Effector CD8-positive, alpha-beta T cell (primary cell): Measurements from ENCODE around the gene SV2B.

Experiments
- DNase-seq: peaks from one replicate; lab custom pipeline; 2025; lab: John Stamatoyannopoulos, UW

Gene SV2B

GRCh38 chr15:91136386-91136923 is 36.4 kb downstream of the SV2B start:
- DNase-seq = no peak

DNA sequence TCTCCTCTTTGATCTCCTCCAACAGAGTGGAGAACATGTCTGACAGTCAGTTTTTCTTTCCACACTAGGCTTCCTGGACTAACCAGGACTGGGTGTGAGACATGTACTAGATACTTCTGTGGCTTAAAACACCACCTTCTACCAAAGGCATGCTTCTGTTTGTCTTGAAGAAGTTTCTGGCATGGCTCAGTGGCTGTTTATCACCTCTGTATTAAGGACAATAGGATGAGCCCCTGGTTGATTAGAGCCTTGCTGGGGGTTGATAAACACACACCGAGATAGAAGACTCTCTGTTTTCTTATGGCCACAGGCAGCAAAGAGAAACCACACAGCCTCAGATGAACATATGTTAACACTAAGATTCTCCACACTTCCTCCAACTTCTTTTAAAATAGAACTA is 40.5 kb downstream of the SV2B start:
- no peak for DNase-seq

GRCh38 chr15:91141097-91141496 is 41.0 kb downstream of the SV2B start:
- no peak for DNase-seq

- DNase-seq = no peak
These were observed 42.2 kb downstream of the SV2B start for GRCh38 chr15:91142106-91142744.

DNA sequence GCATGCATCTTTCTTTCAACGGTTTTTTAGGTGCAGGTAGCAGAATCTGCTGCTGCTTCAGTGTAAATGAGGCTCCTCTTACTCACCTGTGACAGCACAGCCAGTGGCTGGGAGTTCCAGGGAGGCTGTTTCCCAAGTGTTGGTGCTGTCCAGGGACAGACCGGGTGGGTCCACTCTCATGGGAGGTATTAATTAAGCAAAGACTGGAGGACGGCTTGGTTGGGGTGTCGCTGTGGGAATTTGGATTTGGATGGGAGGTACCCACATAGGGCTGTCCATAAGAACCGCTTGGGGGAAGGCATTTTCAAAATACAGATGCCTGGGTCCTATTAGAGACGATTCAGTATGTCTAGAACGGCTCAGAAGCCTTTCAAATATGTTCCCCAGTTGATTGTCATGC is 42.9 kb downstream of the SV2B start:
- no peak for DNase-seq

- no peak for DNase-seq
These were observed 46.7 kb downstream of the SV2B start for GRCh38 chr15:91146728-91147127.

- no peak for DNase-seq
These were observed 48.2 kb downstream of the SV2B start for GRCh38 chr15:91148243-91148642.

DNA sequence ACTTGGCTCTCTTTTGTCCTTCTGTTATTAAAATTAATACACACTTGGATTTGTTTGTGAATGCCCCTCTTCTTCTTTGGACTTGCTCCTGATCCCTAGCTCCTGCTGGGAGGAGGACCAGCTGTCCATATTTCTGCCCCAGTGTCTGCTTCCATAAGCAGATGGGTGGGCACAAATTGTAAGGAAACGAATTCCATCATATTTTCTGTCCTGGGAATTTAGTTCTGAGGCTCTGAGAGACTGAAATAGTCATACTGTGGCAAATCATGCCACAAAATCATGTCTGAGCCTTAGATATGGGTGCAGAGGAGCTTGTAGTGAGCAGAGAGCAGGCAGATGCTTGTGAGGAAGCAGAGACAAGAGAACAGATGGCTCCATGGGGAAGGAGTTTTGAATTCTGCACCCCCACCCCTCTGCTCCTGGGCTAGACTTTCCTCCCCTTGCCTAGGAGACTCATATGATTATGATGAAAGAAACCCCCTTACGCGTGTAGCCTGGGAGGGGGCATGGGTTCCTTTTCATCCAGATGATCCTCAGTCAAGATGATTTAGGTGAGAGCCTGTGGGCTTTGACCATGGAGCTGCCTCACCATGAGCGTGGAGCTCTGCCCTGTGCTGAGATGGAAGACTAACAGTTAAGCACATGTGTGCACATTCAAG is 50.6 kb downstream of the SV2B start:
- DNase-seq = no peak

GRCh38 chr15:91151781-91152563 is 51.9 kb downstream of the SV2B start:
- no peak for DNase-seq

DNA sequence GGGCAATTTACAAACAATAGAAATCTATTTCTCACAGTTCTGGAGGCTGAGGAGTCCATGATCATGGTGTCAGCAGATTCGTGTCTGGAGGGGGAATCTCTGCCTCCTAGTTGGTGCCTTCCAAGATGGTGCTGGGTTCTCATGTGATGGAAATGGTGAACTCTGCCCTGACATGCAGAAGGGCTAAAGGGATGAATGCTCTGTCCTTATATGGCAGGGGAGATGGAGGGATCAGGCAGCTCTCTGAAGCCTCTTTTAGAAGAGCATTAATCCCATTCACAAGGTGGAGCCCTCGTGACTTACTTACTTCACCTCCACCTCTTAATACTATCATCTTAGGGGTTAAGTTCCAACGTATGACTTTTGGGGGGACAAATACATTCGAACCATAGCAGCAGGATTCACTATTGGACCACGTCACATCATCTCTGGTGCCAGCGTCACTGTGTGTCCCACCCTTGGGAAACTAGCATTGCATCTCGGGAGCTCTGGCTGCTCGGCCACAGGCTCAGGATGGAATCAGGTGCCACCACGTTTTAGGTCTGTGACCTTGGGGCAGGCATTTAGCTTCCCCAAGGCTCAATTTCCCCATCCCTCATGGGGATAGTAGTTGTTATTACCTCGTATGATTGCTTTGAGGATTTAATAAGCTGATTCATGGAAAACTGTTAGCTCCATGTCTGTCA is 53.0 kb downstream of the SV2B start:
- DNase-seq = no peak

GRCh38 chr15:91153954-91154353 is 53.9 kb downstream of the SV2B start:
- no peak for DNase-seq

DNA sequence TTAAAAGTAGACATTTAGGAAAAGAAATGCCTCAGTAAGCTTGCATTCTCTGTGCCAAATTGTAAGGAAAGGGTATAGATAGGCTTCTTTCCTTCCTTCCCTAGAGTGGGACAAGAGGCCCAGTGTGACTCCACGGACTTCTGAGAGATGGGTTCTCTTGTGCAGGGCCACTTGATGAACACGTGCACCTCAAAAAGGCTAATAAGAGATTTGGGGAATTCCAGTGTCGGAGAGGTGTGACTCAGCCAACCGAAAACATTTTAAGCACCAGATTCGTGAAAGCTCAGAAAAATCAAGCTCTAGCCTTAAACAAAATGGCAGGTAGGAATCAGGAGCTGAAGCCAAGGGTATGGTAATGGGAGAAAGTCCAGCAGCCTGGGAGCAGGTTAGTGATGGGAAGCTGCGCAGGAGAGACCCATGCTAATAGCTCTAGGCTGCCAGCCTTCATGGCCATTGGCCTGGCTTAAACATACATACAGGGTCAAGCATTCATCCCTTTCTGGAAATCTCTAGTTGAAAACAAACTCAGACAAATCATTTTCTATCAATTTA is 56.2 kb downstream of the SV2B start:
- no peak for DNase-seq

GRCh38 chr15:91158415-91159394 is 58.6 kb downstream of the SV2B start:
- no peak for DNase-seq

DNA sequence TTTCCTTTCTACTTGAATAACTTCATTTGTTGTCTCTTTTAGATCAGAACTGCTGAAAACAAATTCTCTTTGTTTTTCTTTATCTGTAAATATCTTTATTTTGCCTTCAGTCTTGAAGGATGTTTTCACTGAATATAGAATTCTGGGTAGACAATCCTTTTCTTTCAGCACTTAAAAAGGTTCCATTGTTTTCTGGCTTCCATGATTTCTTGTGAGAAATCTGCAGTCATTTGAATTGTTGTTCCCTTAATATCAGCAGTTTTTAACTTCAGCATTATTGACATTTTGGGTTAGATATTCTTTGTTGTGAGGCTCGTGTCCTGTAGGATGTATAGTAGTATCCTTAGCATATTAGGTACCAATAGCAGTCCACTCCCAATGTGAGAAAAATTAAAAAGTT is 65.8 kb downstream of the SV2B start:
- DNase-seq = no peak

DNA sequence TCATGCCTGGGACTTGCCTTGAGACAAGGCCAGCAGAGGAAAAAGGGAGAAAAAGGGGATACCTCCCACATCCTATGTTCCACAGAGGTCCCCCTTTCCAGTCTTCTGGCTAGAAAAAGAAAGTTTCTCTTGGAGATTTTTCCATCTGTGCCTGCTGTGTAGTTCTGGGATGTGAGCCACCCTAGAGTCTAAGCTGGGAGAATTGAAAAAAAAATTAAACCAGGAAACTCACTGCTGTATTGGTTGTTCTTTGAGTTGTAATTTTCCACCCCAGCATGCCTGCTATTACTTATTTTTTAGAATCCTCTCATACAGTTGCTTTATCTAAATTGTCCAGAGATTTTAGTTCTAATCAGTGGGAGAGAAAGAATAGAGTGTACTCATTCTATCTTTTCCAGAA is 68.4 kb downstream of the SV2B start:
- no peak for DNase-seq

DNA sequence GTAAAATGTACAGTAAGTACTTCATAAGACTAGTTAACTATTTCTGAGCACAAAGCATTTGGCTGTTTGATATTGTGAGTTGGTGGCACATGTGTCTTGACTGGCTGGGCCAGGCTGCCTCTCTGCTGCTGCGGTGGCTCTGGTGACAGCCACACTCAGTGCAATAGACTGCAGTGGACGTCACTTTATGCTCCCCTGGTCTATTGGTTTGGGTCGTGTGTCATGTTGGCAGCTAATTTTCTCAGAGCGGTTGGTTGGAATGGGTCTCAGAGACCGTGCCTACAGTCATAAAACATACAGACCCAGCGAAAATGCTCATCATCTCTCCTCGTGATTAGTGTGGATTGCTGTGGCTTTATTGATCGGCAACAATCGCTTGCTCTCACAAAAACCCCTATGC is 71.3 kb downstream of the SV2B start:
- DNase-seq = no peak

DNA sequence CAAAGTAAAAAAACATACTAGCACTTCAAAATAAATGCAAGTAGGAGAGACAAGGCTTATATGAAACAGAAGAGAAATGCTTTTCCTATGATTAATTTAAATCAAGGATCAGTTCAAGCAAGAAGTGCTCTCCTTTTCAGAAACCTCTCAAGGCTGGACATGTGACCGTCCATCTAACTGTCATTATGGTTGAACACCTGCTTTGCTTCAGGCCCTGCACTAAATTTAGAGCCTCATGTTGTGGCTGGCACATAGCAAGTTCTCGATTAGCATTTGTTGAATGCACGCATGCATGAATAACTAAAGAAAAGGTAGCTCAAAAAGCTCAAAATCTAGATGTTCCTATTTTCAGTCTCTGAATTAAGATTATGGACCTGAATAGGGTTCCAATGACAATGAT is 82.0 kb downstream of the SV2B start:
- DNase-seq = no peak

GRCh38 chr15:91183596-91183995 is 83.5 kb downstream of the SV2B start:
- DNase-seq = no peak

- DNase-seq = no peak
These were observed 84.4 kb downstream of the SV2B start for GRCh38 chr15:91184441-91184840.

DNA sequence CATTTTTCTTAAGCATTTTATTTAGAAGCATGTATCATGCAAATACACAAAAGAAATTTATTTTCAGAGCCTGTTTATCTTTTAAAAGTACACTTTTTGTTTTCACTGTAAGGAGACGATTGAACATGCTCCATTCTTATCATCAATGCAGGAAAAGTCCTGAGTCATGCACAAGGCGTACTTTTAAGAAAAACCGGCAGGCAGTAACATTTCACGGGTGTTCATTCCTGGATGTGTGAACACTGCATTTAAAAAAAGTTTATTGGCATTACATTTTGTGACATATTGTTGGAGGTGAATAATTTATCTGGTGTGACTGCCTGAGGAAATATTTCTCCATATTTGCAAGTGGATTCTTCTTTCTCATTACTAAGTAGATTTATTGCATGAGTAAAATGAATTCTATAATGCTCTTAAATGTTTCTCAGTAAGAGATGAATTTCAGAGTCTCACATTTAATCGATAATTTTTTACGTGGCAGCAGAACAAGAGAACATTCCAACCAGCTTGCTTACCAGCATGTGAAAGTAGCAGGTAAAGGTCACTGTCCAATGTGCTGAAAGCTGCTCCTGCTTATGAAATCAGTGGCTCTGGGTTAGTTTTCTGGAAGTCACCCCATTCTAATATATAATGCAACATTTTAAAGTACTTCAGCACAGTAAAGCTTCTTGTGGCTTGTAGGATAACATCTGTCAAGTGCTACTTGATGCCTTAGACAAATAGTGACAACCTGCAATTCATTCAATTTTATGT is 87.0 kb downstream of the SV2B start:
- no peak for DNase-seq
